Keratinocyte (primary cell): Measurements from ENCODE around the gene SPTBN5. TPM values are rescaled to one million over a fixed set of nuclear protein-coding genes. Genes with fewer than 3 reads are reported as not detected.

Experiments used
- DNase-seq: peaks from one replicate; pipeline ENCODE4 v3.0.0-alpha.2; 2011; ENCODE audit warnings: low read depth, missing footprints, low spot score
- FAIRE-seq: peaks from 2 replicates; lab custom pipeline; 2011; peaks lifted over from hg19 to GRCh38; lab: Jason Lieb, UNC
- H2AFZ ChIP-seq: 2 replicates; pipeline ENCODE4 v1.6.0; 2012; ENCODE audit warnings: low read length, control low read depth, inconsistent platforms; ENCODE audit not compliant: control insufficient read depth
- H3K27ac ChIP-seq: 2 replicates; pipeline ENCODE4 v1.5.1; 2011; ENCODE audit warnings: low read length; ENCODE audit not compliant: control insufficient read depth, insufficient read depth
- H3K27me3 ChIP-seq: 3 replicates; pipeline ENCODE4 v1.6.0; 2011; ENCODE audit warnings: low read length; ENCODE audit not compliant: control insufficient read depth, insufficient read depth; ENCODE audit errors: extremely low read depth
- H3K36me3 ChIP-seq, 2 experiments: 2 replicates in 1 of 2; 3 replicates in 1 of 2; pipeline ENCODE4 v1.5.1; 2011; ENCODE audit warnings: low read length in 2 of 2, mild to moderate bottlenecking in 1 of 2; ENCODE audit not compliant: control insufficient read depth in 2 of 2, insufficient read depth in 2 of 2; ENCODE audit errors: extremely low read depth in 1 of 2
- H3K4me1 ChIP-seq: 3 replicates; pipeline ENCODE4 v1.5.1; 2011; ENCODE audit warnings: low read length; ENCODE audit not compliant: control insufficient read depth, insufficient read depth; ENCODE audit errors: extremely low read depth
- H3K4me2 ChIP-seq: 3 replicates; pipeline ENCODE4 v1.6.0; 2011; ENCODE audit warnings: low read depth, low read length; ENCODE audit not compliant: control insufficient read depth, insufficient read depth; ENCODE audit errors: extremely low read depth
- H3K4me3 ChIP-seq, 3 experiments: fragments of 200-600 bp in 1 of 3; sonication (generic) in 1 of 3; 2 replicates in 2 of 3; 3 replicates in 1 of 3; pipeline ENCODE4 v1.5.1; 2011 to 2016; ENCODE audit warnings: low read length in 3 of 3, mild to moderate bottlenecking in 3 of 3, control low read depth in 2 of 3, inconsistent platforms in 1 of 3, low read depth in 1 of 3, mixed read lengths in 1 of 3, mixed run types in 1 of 3, moderate library complexity in 1 of 3; ENCODE audit not compliant: control insufficient read depth in 2 of 3, insufficient read depth in 2 of 3; ENCODE audit errors: extremely low read depth in 1 of 3
- H3K79me2 ChIP-seq: 2 replicates; pipeline ENCODE4 v1.6.0; 2012; ENCODE audit warnings: low read length; ENCODE audit not compliant: control insufficient read depth, insufficient read depth
- H3K9ac ChIP-seq: 3 replicates; pipeline ENCODE4 v1.6.0; 2011; ENCODE audit warnings: low read length; ENCODE audit not compliant: control insufficient read depth, insufficient read depth; ENCODE audit errors: extremely low read depth
- H3K9me1 ChIP-seq: 3 replicates; pipeline ENCODE4 v1.6.0; 2011; ENCODE audit warnings: low read length; ENCODE audit not compliant: control insufficient read depth, insufficient read depth; ENCODE audit errors: extremely low read depth
- H3K9me3 ChIP-seq: 2 replicates; pipeline ENCODE4 v1.5.1; 2012; ENCODE audit warnings: low read depth, low read length; ENCODE audit not compliant: control insufficient read depth
- H4K20me1 ChIP-seq: 3 replicates; pipeline ENCODE4 v1.6.0; 2011; ENCODE audit warnings: low read length; ENCODE audit not compliant: control insufficient read depth, insufficient read depth; ENCODE audit errors: extremely low read depth
- EZH2 ChIP-seq: IDR thresholded peaks from one replicate; pipeline ENCODE4 v1.6.1; 2012; ENCODE audit warnings: inconsistent platforms, mild to moderate bottlenecking, low read length, moderate library complexity
- dilution Hi-C: fragments of 300-500 bp; cut with MboI; formaldehyde crosslinking; loops from one replicate; pipeline ENCODE4 v1.7.0; 2020; ENCODE audit warnings: low sequenced_read_pairs; ENCODE audit not compliant: extremely low pct_ligation_motif_present
- polyA plus RNA-seq, 5 experiments: library from polyadenylated mRNA; depleted of rRNA in 3 of 5; stranded (reverse) in 3 of 5; stranded (forward) in 1 of 5; unstranded in 1 of 5; fragments of >200 nt; gene quantifications; 1 replicate in 1 of 5; 2 replicates in 3 of 5; 3 replicates in 1 of 5; pipeline versions ENCODE4 v1.2.1 to v1.2.3, GENCODE V29; 2011 to 2012; ENCODE audit warnings: missing spikeins in 2 of 5, low read depth in 1 of 5, low replicate concordance in 1 of 5
- TF ChIP-seq, protein P1 (sequence below), 3 experiments: IDR thresholded peaks in 1 of 3; conservative IDR thresholded peaks in 1 of 3; optimal IDR thresholded peaks in 1 of 3; 2 replicates in 2 of 3; 3 replicates in 1 of 3; pipeline versions ENCODE3 to v1.5.1; 2011; ENCODE audit warnings: low read length in 3 of 3, mild to moderate bottlenecking in 3 of 3, moderate library complexity in 2 of 3, control low read depth in 1 of 3, inconsistent platforms in 1 of 3; ENCODE audit not compliant: insufficient read depth in 2 of 3; ENCODE audit errors: extremely low read depth in 1 of 3

The SPTBN5 gene
- polyA plus RNA-seq, 1 donor (not counting 4 experiments of a cell fraction or from before 2014, with no cell fraction given), result 0.66 TPM

DNA sequence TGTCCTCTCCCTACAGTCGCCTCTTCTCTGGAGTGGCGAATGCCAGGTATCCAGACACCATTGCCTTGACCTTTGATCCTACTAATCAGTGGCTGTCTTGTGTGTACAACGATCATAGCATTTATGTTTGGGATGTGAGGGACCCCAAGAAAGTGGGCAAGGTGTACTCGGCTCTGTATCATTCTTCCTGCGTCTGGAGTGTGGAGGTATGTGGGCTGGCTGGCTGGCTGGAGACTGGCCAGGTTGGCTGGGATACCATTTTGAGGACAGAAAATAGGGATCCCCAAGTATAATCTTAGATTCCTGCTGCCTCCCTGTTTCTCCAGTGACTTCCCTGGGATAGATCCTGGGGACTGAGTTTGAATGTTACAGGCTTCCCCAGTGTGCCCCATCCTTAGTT is 79.3 kb downstream of the SPTBN5 start:
- no peak overlapping the region for H3K4me3 ChIP-seq
- no peak for FAIRE-seq
- no peak overlapping the region for H2AFZ ChIP-seq
- H3K27me3 ChIP-seq, result no peaks in the 10 kb centered on the region
- peaks cover 69 to 88% of the 10 kb centered on the region in 2 experiments for H3K36me3 ChIP-seq
- no peak overlapping the region for H3K9ac ChIP-seq
- no peaks in the 10 kb centered on the region for H3K9me1 ChIP-seq
- no peaks in the 10 kb centered on the region for H3K9me3 ChIP-seq
- DNase-seq, result no peak
- dilution Hi-C loops, result no loop called here
- H3K79me2 ChIP-seq, result peaks cover 21% of the 10 kb centered on the region
- H3K27ac ChIP-seq, result no peak overlapping the region
- peaks cover 6% of the 10 kb centered on the region for H3K4me1 ChIP-seq
- H4K20me1 ChIP-seq, result no peaks in the 10 kb centered on the region
- no peak overlapping the region for H3K4me2 ChIP-seq
- TF ChIP-seq, protein P1, sequence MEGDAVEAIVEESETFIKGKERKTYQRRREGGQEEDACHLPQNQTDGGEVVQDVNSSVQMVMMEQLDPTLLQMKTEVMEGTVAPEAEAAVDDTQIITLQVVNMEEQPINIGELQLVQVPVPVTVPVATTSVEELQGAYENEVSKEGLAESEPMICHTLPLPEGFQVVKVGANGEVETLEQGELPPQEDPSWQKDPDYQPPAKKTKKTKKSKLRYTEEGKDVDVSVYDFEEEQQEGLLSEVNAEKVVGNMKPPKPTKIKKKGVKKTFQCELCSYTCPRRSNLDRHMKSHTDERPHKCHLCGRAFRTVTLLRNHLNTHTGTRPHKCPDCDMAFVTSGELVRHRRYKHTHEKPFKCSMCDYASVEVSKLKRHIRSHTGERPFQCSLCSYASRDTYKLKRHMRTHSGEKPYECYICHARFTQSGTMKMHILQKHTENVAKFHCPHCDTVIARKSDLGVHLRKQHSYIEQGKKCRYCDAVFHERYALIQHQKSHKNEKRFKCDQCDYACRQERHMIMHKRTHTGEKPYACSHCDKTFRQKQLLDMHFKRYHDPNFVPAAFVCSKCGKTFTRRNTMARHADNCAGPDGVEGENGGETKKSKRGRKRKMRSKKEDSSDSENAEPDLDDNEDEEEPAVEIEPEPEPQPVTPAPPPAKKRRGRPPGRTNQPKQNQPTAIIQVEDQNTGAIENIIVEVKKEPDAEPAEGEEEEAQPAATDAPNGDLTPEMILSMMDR (optimal IDR thresholded peaks at IDR 0.05 in 1 of 3, IDR thresholded peaks at IDR 0.05 in 1 of 3, conservative IDR thresholded peaks at IDR 0.05 in 1 of 3; ENCODE audit: extremely low read depth in 1 of 3, insufficient read depth in 2 of 3, low read length in 3 of 3), result no peak
- no peak for TF ChIP-seq EZH2

DNA sequence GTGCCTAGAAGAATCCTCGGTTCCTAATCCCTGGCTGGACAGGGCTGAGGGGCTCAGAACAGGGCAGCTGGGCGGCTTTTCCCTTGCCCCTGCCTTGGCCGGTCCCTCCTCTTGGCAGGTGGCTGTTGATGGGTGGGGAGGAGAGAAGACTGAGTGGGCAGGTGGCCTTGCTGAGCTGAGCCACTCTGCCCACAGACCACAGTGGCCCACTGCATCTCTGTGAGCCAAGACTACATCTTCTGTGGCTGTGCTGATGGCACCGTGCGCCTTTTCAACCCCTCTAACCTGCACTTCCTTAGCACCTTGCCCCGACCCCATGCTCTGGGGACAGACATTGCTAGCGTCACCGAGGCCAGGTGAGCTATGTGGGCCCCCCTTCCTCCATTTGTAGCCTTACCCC is 80.4 kb downstream of the SPTBN5 start:
- H3K4me2 ChIP-seq, result no peak overlapping the region
- H3K27me3 ChIP-seq, result no peaks in the 10 kb centered on the region
- no peak overlapping the region for H3K4me3 ChIP-seq
- no peak for FAIRE-seq
- H3K9me3 ChIP-seq, result no peaks in the 10 kb centered on the region
- no peak for DNase-seq
- dilution Hi-C loops, result no loop called here
- no peaks in the 10 kb centered on the region for H3K9me1 ChIP-seq
- no peak overlapping the region for H2AFZ ChIP-seq
- no peak overlapping the region for H3K27ac ChIP-seq
- H3K79me2 ChIP-seq, result peaks cover 32% of the 10 kb centered on the region
- peaks cover 17% of the 10 kb centered on the region for H3K4me1 ChIP-seq
- no peak overlapping the region for H3K9ac ChIP-seq
- TF ChIP-seq EZH2, result no peak
- TF ChIP-seq, protein P1 (optimal IDR thresholded peaks at IDR 0.05 in 1 of 3, IDR thresholded peaks at IDR 0.05 in 1 of 3, conservative IDR thresholded peaks at IDR 0.05 in 1 of 3; ENCODE audit: extremely low read depth in 1 of 3, insufficient read depth in 2 of 3, low read length in 3 of 3), result no peak
- peaks cover 59 to 78% of the 10 kb centered on the region in 2 experiments for H3K36me3 ChIP-seq
- no peaks in the 10 kb centered on the region for H4K20me1 ChIP-seq
